Duodenal mucosa (tissue), 2 donors: Measurements from ENCODE around the gene PGM2.

Experiments
- H3K27ac ChIP-seq: one replicate; pipeline ENCODE4 v1.7.0; 2013; ENCODE audit warnings: low read depth, low read length
- H3K27me3 ChIP-seq, 2 donors: one replicate each; pipeline ENCODE4 v1.7.0; 2013; ENCODE audit warnings: low read length in 2 of 2, control low read depth in 1 of 2; ENCODE audit not compliant: insufficient read depth in 2 of 2, control insufficient read depth in 1 of 2
- H3K36me3 ChIP-seq, 2 donors: one replicate each; pipeline ENCODE4 v1.7.0; 2013; ENCODE audit warnings: low read length in 2 of 2, control low read depth in 1 of 2; ENCODE audit not compliant: insufficient read depth in 2 of 2, control insufficient read depth in 1 of 2
- H3K4me1 ChIP-seq, 2 donors: one replicate each; pipeline ENCODE4 v1.7.0; 2013; ENCODE audit warnings: low read length in 2 of 2, control low read depth in 1 of 2; ENCODE audit not compliant: insufficient read depth in 2 of 2, control insufficient read depth in 1 of 2
- H3K4me3 ChIP-seq, 2 donors: one replicate each; pipeline ENCODE4 v1.7.0; 2013; ENCODE audit warnings: low read length in 2 of 2, low read depth in 1 of 2
- H3K9ac ChIP-seq, 2 donors: one replicate each; pipeline ENCODE4 v1.7.0; 2013; ENCODE audit warnings: low read length in 2 of 2, low read depth in 1 of 2
- H3K9me3 ChIP-seq, 2 donors: one replicate each; pipeline ENCODE4 v1.7.0; 2013; ENCODE audit warnings: low read length in 2 of 2, control low read depth in 1 of 2; ENCODE audit not compliant: control insufficient read depth in 1 of 2

The PGM2 gene

DNA sequence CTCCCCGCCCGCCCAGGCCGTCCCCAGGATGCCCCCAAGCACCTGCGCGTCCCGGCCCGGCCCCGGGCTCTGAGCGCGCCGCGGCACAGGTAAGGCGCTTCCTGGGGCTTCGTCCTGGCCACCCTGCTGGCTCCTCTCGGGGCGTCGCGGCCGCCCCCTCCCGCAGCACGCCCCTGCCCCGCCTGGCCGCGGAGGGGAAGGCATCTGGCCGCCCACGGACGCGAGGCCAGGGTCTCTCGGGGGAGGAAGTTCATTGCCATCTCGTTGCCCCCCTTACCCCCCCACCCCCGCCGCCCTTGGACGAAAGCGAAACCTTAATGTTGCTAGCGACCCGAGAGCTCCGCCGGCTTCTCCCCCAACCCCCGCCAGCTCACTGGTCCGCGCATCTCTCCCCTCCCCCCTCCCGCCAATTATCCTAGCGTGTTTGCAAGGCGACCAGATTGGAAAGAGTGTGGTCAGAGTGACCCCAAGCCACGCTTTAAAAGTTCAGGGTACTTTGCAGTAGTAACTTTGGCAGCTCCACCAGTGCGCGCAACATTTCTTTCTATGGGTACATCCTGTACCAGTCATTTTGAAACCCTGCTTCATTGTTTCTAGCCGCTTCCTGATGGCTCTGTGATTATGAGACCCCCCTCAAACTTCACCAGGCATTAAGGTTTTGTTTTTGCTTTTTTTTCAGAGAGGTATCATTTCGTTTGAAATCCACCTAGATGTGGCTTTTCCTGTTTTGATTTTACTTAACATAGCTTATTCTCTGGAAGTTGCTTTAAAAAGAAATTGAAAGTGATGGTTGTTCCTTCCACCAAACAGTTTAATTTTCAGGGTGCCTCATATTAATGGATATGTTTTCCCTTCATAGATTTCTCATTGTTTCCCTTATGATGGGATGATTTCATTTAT lies 65.0 kb downstream of the PGM2 start:
- Histone ChIP-seq H3K9me3 (no peaks in the 10 kb centered on the region), H3K4me3 (peak overlapping the region; percentile 68 to 84), H3K27me3 (peaks cover 6 to 8% of the 10 kb centered on the region in 2 donors), H3K36me3 (no peaks in the 10 kb centered on the region), H3K27ac (peak overlapping the region; percentile 58), H3K4me1 (peaks cover 10 to 16% of the 10 kb centered on the region in 2 donors), H3K9ac (peak overlapping the region; percentile 25 to 50)

DNA sequence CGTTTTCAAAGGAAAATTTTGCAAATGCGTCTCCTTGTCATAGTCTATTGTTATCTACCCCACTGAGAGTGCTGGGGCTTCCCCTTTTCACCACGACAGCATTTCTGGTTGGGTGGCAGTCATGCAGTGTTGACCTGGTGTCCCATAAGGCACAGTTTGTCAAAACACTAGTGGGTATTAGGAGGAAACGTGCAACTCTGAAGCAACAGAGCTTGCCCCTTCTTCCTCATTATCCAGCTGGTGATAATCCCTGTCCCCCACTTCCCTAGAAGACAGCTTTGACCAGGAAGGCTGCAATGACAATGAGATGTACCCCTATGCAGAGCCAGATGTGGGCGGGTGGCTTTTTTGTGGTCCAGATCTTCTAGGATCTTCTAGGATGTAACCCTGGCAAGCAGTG lies 66.2 kb downstream of the PGM2 start:
- no peak overlapping the region for H3K27ac ChIP-seq
- H3K36me3 ChIP-seq = no peaks in the 10 kb centered on the region
- H3K4me1 ChIP-seq = peaks cover 10 to 16% of the 10 kb centered on the region in 2 donors
- peak overlapping the region in 1 of 2 donors; percentile 29 for H3K4me3 ChIP-seq
- H3K27me3 ChIP-seq = peaks cover 6 to 8% of the 10 kb centered on the region in 2 donors
- H3K9ac ChIP-seq = no peak overlapping the region
- H3K9me3 ChIP-seq = no peaks in the 10 kb centered on the region

- Histone ChIP-seq H3K4me1 (peaks cover 10 to 16% of the 10 kb centered on the region in 2 donors), H3K9me3 (no peaks in the 10 kb centered on the region), H3K4me3 (no peak overlapping the region), H3K36me3 (no peaks in the 10 kb centered on the region), H3K27ac (no peak overlapping the region), H3K27me3 (peaks cover 6 to 8% of the 10 kb centered on the region in 2 donors), H3K9ac (no peak overlapping the region)
Observed at GRCh38 chr4:37893164-37893563, 66.7 kb downstream of the PGM2 start.

GRCh38 chr4:37895271-37895670 lies 68.8 kb downstream of the PGM2 start:
- Histone ChIP-seq H3K9ac (no peak overlapping the region), H3K4me3 (no peak overlapping the region), H3K27me3 (peaks cover under 1 to 2% of the 10 kb centered on the region in 2 donors), H3K27ac (no peak overlapping the region), H3K9me3 (no peaks in the 10 kb centered on the region), H3K4me1 (peaks cover 6 to 11% of the 10 kb centered on the region in 2 donors), H3K36me3 (no peaks in the 10 kb centered on the region)

DNA sequence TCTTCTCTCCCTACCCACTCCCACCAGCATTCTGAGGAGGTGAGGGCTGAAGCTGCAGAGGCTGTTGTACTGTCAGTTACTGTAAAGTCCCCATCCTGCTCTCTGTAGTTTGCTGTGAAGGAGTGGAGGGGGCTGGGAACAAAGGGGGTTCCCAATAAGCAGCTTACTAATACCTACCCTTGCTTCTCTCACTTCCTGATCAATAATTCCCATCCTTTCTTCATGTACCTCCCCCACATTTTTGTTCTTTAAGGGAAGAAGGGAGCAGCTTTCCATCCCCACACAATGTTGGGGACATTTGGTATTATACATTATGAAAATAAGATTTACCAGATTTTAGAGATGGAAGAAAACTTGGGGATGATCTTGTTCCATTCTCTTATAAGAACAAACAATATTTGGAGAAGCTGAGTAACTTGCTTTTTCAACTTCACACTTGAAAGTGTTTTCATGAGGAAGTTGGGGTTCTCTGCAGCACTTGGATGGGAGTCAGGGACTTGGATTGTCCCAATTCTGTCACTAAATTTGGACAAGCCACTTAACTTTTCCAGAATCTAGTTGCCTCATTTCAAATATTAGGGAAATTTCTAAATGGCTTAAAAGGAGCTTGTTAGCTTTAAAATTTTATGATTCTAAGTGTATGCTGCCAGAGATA lies 69.8 kb downstream of the PGM2 start:
- no peak overlapping the region for H3K27ac ChIP-seq
- H3K27me3 ChIP-seq = no peaks in the 10 kb centered on the region
- no peaks in the 10 kb centered on the region for H3K9me3 ChIP-seq
- H3K36me3 ChIP-seq = no peaks in the 10 kb centered on the region
- H3K4me1 ChIP-seq = peaks cover 6 to 8% of the 10 kb centered on the region in 2 donors
- no peak overlapping the region for H3K9ac ChIP-seq
- no peak overlapping the region for H3K4me3 ChIP-seq

- Histone ChIP-seq H3K4me1 (peaks cover 0 to 5% of the 10 kb centered on the region in 2 donors), H3K9ac (no peak overlapping the region), H3K27me3 (no peaks in the 10 kb centered on the region), H3K27ac (no peak overlapping the region), H3K4me3 (no peak overlapping the region), H3K36me3 (no peaks in the 10 kb centered on the region), H3K9me3 (no peaks in the 10 kb centered on the region)
Observed at GRCh38 chr4:37902212-37902611, 75.7 kb downstream of the PGM2 start.

- Histone ChIP-seq H3K4me1 (peaks cover 0 to 5% of the 10 kb centered on the region in 2 donors), H3K9me3 (no peaks in the 10 kb centered on the region), H3K27ac (no peak overlapping the region), H3K9ac (no peak overlapping the region), H3K36me3 (no peaks in the 10 kb centered on the region), H3K4me3 (no peak overlapping the region), H3K27me3 (no peaks in the 10 kb centered on the region)
Observed at GRCh38 chr4:37902738-37903693, 76.5 kb downstream of the PGM2 start.

GRCh38 chr4:37903901-37904300 lies 77.4 kb downstream of the PGM2 start:
- Histone ChIP-seq H3K9me3 (no peaks in the 10 kb centered on the region), H3K9ac (no peak overlapping the region), H3K27me3 (no peaks in the 10 kb centered on the region), H3K4me3 (no peak overlapping the region), H3K4me1 (peaks cover 0 to 5% of the 10 kb centered on the region in 2 donors), H3K36me3 (no peaks in the 10 kb centered on the region), H3K27ac (no peak overlapping the region)

GRCh38 chr4:37904824-37905223 lies 78.3 kb downstream of the PGM2 start:
- no peak overlapping the region for H3K9ac ChIP-seq
- H3K4me3 ChIP-seq = no peak overlapping the region
- H3K27ac ChIP-seq = no peak overlapping the region
- H3K9me3 ChIP-seq = no peaks in the 10 kb centered on the region
- H3K4me1 ChIP-seq = peaks cover 0 to 5% of the 10 kb centered on the region in 2 donors
- no peaks in the 10 kb centered on the region for H3K27me3 ChIP-seq
- H3K36me3 ChIP-seq = no peaks in the 10 kb centered on the region
